Erythroblast (primary cell): ENCODE data around the gene GRB14.

Source experiments
- DNase-seq, 2 experiments: peaks; one replicate each; lab custom pipeline; 2025; lab: John Stamatoyannopoulos, UW
- GATA1 ChIP-seq: IDR thresholded peaks from 2 replicates; pipeline ENCODE4 v1.6.1; 2011; ENCODE audit warnings: low read depth, mild to moderate bottlenecking, control low read depth, low read length, moderate library complexity
- POLR2A ChIP-seq: IDR thresholded peaks from 2 replicates; pipeline ENCODE4 v1.6.1; 2011; ENCODE audit warnings: mild to moderate bottlenecking, low read length

GRB14 gene

GRCh38 chr2:164464376-164464775 is 156.9 kb downstream of the GRB14 start:
- no peak for DNase-seq
- TF ChIP-seq GATA1, result no peak
- TF ChIP-seq POLR2A, result no peak

DNA sequence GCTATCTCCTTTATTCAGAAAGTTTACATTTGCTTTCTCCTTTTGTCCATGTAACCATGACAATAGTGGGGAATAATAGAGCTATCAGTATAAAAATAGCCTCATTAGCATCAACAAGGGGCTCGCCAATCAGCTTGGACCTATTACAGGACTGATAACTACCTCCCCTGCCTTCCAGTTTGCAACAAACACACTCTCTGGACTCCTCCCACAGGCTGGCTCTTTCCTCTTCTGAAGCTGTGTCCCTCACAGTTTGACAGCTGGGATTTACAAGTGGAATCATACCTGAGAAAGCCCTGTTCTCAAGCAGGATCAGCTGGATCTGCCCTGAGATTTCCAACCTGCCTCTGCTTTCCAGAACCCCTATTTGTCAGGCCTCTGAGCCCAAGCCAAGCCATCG is 162.5 kb downstream of the GRB14 start:
- no peak for DNase-seq
- TF ChIP-seq POLR2A (no peak), GATA1 (no peak)

GRCh38 chr2:164457271-164457670 is 164.0 kb downstream of the GRB14 start:
- TF ChIP-seq GATA1, result no peak
- no peak for TF ChIP-seq POLR2A
- DNase-seq, result no peak

GRCh38 chr2:164456619-164457018 is 164.7 kb downstream of the GRB14 start:
- TF ChIP-seq POLR2A, result no peak
- no peak for TF ChIP-seq GATA1
- no peak for DNase-seq

GRCh38 chr2:164453656-164454305 is 167.5 kb downstream of the GRB14 start:
- no peak for DNase-seq
- TF ChIP-seq POLR2A (no peak), GATA1 (no peak)

- no peak for DNase-seq
- TF ChIP-seq GATA1 (no peak), POLR2A (no peak)
These were observed 171.0 kb downstream of the GRB14 start for GRCh38 chr2:164450278-164450677.

DNA sequence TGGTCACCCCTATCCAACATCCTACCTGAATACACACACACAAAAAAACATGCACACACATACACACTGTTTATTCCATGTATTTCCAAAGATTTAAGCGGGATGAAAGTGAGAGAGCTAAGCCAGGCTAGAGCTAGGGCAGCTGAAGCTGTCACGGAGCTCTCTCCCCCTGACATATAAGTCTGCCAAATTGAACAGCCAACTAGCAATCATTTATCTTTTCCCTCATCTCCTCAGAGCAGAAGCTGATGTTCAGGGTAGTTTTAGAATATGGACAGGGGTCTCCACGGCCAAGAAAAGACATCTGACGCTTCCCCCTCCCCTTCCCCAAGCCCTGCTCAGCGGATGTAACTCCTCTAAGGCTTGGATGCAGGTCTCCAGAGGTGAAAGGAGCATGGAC is 171.6 kb downstream of the GRB14 start:
- DNase-seq, result no peak
- no peak for TF ChIP-seq POLR2A
- TF ChIP-seq GATA1, result no peak

DNA sequence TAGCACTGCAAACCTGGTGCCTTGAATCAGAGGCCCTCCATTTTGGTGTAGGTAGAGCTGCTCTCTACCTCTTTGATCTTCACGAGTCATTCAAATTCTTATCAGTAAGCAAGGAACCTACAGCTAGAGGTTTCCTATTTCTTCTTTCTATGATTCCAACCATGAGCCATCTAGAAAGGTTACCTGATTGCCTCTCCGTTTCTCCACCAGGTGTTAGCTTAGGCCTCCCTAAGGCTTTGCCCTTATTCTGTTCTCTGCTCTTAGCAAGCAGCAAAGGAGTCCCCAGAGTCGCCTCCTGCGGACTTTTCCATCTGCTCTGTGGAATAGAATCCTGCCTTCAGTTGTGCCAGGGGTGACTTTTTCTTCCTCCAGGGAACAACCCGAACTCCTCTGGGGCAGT is 173.6 kb downstream of the GRB14 start:
- DNase-seq, result no peak
- TF ChIP-seq POLR2A, result no peak
- TF ChIP-seq GATA1, result no peak
